GM12891 (cell line): ENCODE data around the gene CLBA1.

Experiments
- POLR2A ChIP-seq: IDR thresholded peaks from 2 replicates; pipeline ENCODE4 v1.6.1; 2011; ENCODE audit warnings: low read depth, low read length, control low read depth
- POLR2AphosphoS5 ChIP-seq: IDR thresholded peaks from 2 replicates; pipeline ENCODE4 v1.6.1; 2011; ENCODE audit warnings: low read depth, low read length, control low read depth
- POU2F2 ChIP-seq: IDR thresholded peaks from 2 replicates; pipeline ENCODE4 v1.6.1; 2011; ENCODE audit warnings: low read depth, mild to moderate bottlenecking, control low read depth, low read length, moderate library complexity
- SPI1 ChIP-seq: IDR thresholded peaks from 2 replicates; pipeline ENCODE4 v1.6.1; 2011; ENCODE audit warnings: low read depth, low read length, control low read depth
- TAF1 ChIP-seq: IDR thresholded peaks from 2 replicates; pipeline ENCODE4 v1.6.1; 2011; ENCODE audit warnings: low read depth, low read length, control low read depth

DNA sequence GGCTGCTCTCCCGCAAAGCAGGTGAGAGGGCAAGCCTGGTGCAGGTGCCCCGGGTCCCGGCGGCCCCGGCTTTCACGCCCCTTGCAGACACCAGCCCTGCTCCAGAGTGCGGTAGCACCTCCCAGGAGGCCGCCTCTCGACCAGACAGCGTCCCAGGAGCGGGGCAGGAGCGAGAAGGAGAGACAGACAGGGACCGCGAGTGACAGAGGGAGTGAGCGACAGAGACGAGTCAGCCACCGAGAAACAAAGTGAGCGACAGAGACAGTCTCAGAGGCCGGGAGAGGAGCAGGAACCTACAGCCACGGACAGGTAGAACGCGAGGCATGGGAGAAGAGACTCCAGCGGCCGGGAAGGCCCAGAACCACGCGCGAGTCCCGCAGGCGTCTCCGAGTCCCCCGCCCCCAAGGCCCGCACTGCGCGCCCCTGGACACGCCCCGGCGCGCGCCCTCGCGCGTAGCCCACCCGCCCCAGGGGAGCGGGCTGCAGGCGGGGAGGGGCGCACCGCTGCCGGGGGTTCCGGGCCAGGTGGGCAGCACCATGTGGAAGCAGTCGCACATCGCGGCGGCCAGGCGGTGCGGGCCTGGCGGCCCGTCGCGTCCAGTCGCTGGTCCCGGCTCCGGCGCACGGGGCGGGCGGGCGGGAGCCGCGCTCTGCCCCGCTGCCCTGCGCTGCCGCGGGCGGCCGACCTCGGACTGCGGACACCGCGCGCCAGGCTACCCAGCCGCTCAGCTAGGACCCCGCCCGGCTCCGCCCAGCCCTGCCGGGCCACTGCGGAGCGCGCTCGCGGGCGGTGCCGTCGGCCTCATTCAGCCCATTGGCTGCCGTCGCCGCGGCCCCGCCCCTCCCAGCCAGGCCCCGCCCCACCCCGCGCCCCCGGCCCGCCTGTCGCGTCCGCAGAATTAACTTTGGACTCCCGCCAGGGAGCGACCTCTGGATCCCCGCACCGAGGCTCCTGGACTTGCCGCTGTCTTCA, 7.6 kb upstream of the CLBA1 start, which contains the start of gene AHNAK2:
- TF ChIP-seq POLR2A (no peak), TAF1 (no peak), POLR2AphosphoS5 (no peak), POU2F2 (no peak), SPI1 (no peak)
